HEK293T (cell line): Measurements from ENCODE around the gene DCDC1.

ENCODE experiments used
- BHLHE40 ChIP-seq: fragments of 450-650 bp; IDR thresholded peaks from 2 replicates; pipeline ENCODE4 v1.6.1; 2016; ENCODE audit warnings: mild to moderate bottlenecking, moderate library complexity, borderline replicate concordance
- CTBP1 ChIP-seq: fragments of 450-650 bp; IDR thresholded peaks from 2 replicates; pipeline ENCODE4 v1.6.1; 2016; ENCODE audit warnings: borderline replicate concordance
- ELF4 ChIP-seq: fragments of 450-650 bp; IDR thresholded peaks from 2 replicates; pipeline ENCODE4 v1.6.1; 2017; ENCODE audit warnings: antibody characterized with exemption
- FOXA1 ChIP-seq: fragments of 450-650 bp; IDR thresholded peaks from 2 replicates; pipeline ENCODE4 v1.6.1; 2016; ENCODE audit warnings: mild to moderate bottlenecking
- FOXK2 ChIP-seq: fragments of 450-650 bp; IDR thresholded peaks from 2 replicates; pipeline ENCODE4 v1.6.1; 2016; ENCODE audit warnings: mild to moderate bottlenecking
- FOXM1 ChIP-seq: fragments of 450-650 bp; IDR thresholded peaks from 2 replicates; pipeline ENCODE4 v1.6.1; 2017; ENCODE audit warnings: mild to moderate bottlenecking, borderline replicate concordance
- HDGF ChIP-seq: fragments of 450-650 bp; IDR thresholded peaks from 2 replicates; pipeline ENCODE4 v1.6.1; 2017; ENCODE audit warnings: antibody characterized with exemption, borderline replicate concordance
- LEF1 ChIP-seq: fragments of 450-650 bp; IDR thresholded peaks from 2 replicates; pipeline ENCODE4 v1.6.1; 2017; ENCODE audit warnings: mild to moderate bottlenecking, borderline replicate concordance
- NFRKB ChIP-seq: fragments of 450-650 bp; IDR thresholded peaks from 2 replicates; pipeline ENCODE4 v1.6.1; 2016; ENCODE audit warnings: mild to moderate bottlenecking, moderate library complexity
- PKNOX1 ChIP-seq: fragments of 450-650 bp; IDR thresholded peaks from 2 replicates; pipeline ENCODE4 v1.6.1; 2016
- SP1 ChIP-seq: fragments of 450-650 bp; IDR thresholded peaks from 2 replicates; pipeline ENCODE4 v1.6.1; 2017
- ZNF384 ChIP-seq: fragments of 450-650 bp; IDR thresholded peaks from 2 replicates; pipeline ENCODE4 v1.6.1; 2016

DNA sequence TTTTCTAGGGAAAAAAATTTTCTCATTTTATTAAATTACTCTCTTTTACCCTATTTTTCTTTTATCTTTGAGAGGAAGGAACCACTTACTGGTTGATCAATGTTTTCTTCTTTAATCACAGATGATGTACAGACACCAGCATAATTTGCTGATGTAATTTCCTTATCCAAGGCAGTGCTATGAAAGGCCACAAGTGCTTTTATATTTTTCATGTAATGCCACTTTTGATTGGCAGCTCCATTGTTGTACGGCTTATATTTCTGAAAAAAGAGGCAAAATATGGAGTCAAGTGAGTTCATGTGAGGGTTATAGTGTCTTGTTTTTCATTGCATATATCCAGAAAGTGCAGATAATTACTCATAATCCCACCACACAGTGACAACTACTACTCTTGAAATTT lies 460.7 kb downstream of the DCDC1 start:
- no peak for TF ChIP-seq SP1
- TF ChIP-seq ZNF384 = no peak
- TF ChIP-seq ELF4 = no peak
- TF ChIP-seq FOXK2 = no peak
- no peak for TF ChIP-seq HDGF
- no peak for TF ChIP-seq FOXM1
- no peak for TF ChIP-seq FOXA1
- no peak for TF ChIP-seq CTBP1
- TF ChIP-seq NFRKB = no peak
- TF ChIP-seq BHLHE40 = no peak
- no peak for TF ChIP-seq PKNOX1
- no peak for TF ChIP-seq LEF1
